SK-N-MC (cell line): ENCODE data around the gene PRKCQ.

Experiments
- EZH2 ChIP-seq: fragments of 200-600 bp; sonication (generic); IDR thresholded peaks from one replicate; pipeline ENCODE4 v1.6.1; 2017; ENCODE audit warnings: antibody characterized with exemption
- FOXP2 ChIP-seq: optimal IDR thresholded peaks from 2 replicates; pipeline ENCODE3; 2011; ENCODE audit warnings: mild to moderate bottlenecking, moderate library complexity; ENCODE audit not compliant: insufficient read depth; ENCODE audit errors: extremely low read length, control extremely low read depth
- POLR2AphosphoS5 ChIP-seq: IDR thresholded peaks from 2 replicates; pipeline ENCODE4 v1.6.1; 2012; ENCODE audit warnings: mild to moderate bottlenecking, low read depth, low read length, borderline replicate concordance

GRCh38 chr10:6553937-6554336, 26.1 kb downstream of the PRKCQ start:
- no peak for TF ChIP-seq EZH2
- TF ChIP-seq POLR2AphosphoS5: no peak
- no peak for TF ChIP-seq FOXP2
